ENCODE data around the gene MYO1H.

Gene MYO1H

GRCh38 chr12:109475121-109475520 is 127.4 kb downstream of the MYO1H start:
- DNase-seq (ENCODE audit: low read depth) = no peak

- no peak for DNase-seq (ENCODE audit: low read depth)
Observed at GRCh38 chr12:109475993-109476806, 128.5 kb downstream of the MYO1H start.

- DNase-seq (ENCODE audit: low read depth) = no peak
Observed at GRCh38 chr12:109476807-109477184, 129.1 kb downstream of the MYO1H start.

GRCh38 chr12:109477185-109477962 is 129.7 kb downstream of the MYO1H start, which contains the start of the genes KCTD10 and UBE3B:
Gene KCTD10, minus strand, starts transcription at chr12:109477300. Its CDS starts 38 bp downstream, at chr12:109477262.
Gene UBE3B, plus strand, starts transcription at chr12:109477634. Its CDS starts 5,918 bp downstream, at chr12:109483552.
- peak; percentile 81 for DNase-seq (ENCODE audit: low read depth)

GRCh38 chr12:109477963-109478315 is 130.2 kb downstream of the MYO1H start:
- DNase-seq (ENCODE audit: low read depth) = no peak

- no peak for DNase-seq (ENCODE audit: low read depth)
Observed at GRCh38 chr12:109479761-109480160, 132.1 kb downstream of the MYO1H start.

GRCh38 chr12:109480356-109480755 is 132.7 kb downstream of the MYO1H start:
- DNase-seq (ENCODE audit: low read depth) = no peak

- DNase-seq (ENCODE audit: low read depth) = no peak
Observed at GRCh38 chr12:109481863-109482262, 134.2 kb downstream of the MYO1H start.

- DNase-seq (ENCODE audit: low read depth) = no peak
Observed at GRCh38 chr12:109482491-109482890, 134.8 kb downstream of the MYO1H start.

GRCh38 chr12:109482894-109483293 is 135.2 kb downstream of the MYO1H start:
- no peak for DNase-seq (ENCODE audit: low read depth)

GRCh38 chr12:109483346-109483745 is 135.6 kb downstream of the MYO1H start:
- no peak for DNase-seq (ENCODE audit: low read depth)

GRCh38 chr12:109485201-109485600 is 137.5 kb downstream of the MYO1H start:
- DNase-seq (ENCODE audit: low read depth) = no peak

GRCh38 chr12:109487181-109488050 is 139.7 kb downstream of the MYO1H start:
- no peak for DNase-seq (ENCODE audit: low read depth)

GRCh38 chr12:109488051-109488665 is 140.5 kb downstream of the MYO1H start:
- DNase-seq (ENCODE audit: low read depth) = peak; percentile 56

GRCh38 chr12:109489016-109489954 is 141.6 kb downstream of the MYO1H start:
- DNase-seq (ENCODE audit: low read depth) = no peak

GRCh38 chr12:109489955-109490565 is 142.4 kb downstream of the MYO1H start:
- no peak for DNase-seq (ENCODE audit: low read depth)

- DNase-seq (ENCODE audit: low read depth) = no peak
Observed at GRCh38 chr12:109491671-109492070, 144.0 kb downstream of the MYO1H start.

- no peak for DNase-seq (ENCODE audit: low read depth)
Observed at GRCh38 chr12:109492371-109492770, 144.7 kb downstream of the MYO1H start.

- DNase-seq (ENCODE audit: low read depth) = no peak
Observed at GRCh38 chr12:109493090-109493489, 145.4 kb downstream of the MYO1H start.

GRCh38 chr12:109493938-109494337 is 146.2 kb downstream of the MYO1H start:
- DNase-seq (ENCODE audit: low read depth) = no peak

All from stromal cell of bone marrow (primary cell).